ENCODE measurements around the gene CCSAP.
A peak's percentile ranks its signal among the peaks of the same experiment; 100 is the strongest.

CCSAP gene

GRCh38 chr1:229271448-229272159 is 71.2 kb downstream of the CCSAP start (continued):
- TF ChIP-seq ZBTB10 (tag by site-specific recombination; IDR thresholded peaks at IDR 0.05) (peak; percentile 39; the same call in 1 of the 2 replicates), KLF17 (tag by site-specific recombination; IDR thresholded peaks at IDR 0.05) (no peak), ZNF514 (tag by site-specific recombination; IDR thresholded peaks at IDR 0.05) (no peak), ZNF341 (tag by site-specific recombination; IDR thresholded peaks at IDR 0.05; ENCODE audit: low read depth) (0 out of 2 replicates have a peak, but pooled peaks have one; percentile 45), ZNF121 (tag by site-specific recombination; IDR thresholded peaks at IDR 0.05) (no peak), ZNF26 (tag by site-specific recombination; IDR thresholded peaks at IDR 0.05) (no peak), FEZF1 (tag by site-specific recombination; IDR thresholded peaks at IDR 0.05) (peak; percentile 97), ZNF837 (tag by site-specific recombination; IDR thresholded peaks at IDR 0.05) (no peak), EGR2 (tag by site-specific recombination; IDR thresholded peaks at IDR 0.05; ENCODE audit: low read depth) (no peak), BCL11B (tag by site-specific recombination; IDR thresholded peaks at IDR 0.05; ENCODE audit: low read depth) (no peak), IKZF3 (tag by site-specific recombination; IDR thresholded peaks at IDR 0.05) (0 out of 2 replicates have a peak, but pooled peaks have one; percentile 45), ZFP3 (tag by site-specific recombination; IDR thresholded peaks at IDR 0.05; ENCODE audit: low read depth) (no peak), ZEB2 (tag by site-specific recombination; IDR thresholded peaks at IDR 0.05) (peak; percentile 56; the same call in 1 of the 2 replicates), ZNF639 (tag by site-specific recombination; IDR thresholded peaks at IDR 0.05) (no peak), PRDM10 (tag by site-specific recombination; IDR thresholded peaks at IDR 0.05) (0 out of 2 replicates have a peak, but pooled peaks have one; percentile 19), ZNF423 (tag by site-specific recombination; IDR thresholded peaks at IDR 0.05) (no peak), GLIS2 (tag by site-specific recombination; IDR thresholded peaks at IDR 0.05) (peak; percentile 67), ZNF510 (tag by site-specific recombination; IDR thresholded peaks at IDR 0.05; ENCODE audit: insufficient replicate concordance) (no peak), SETDB1 (IDR thresholded peaks at IDR 0.05; ENCODE audit: insufficient read length, low read length) (no peak), ZNF174 (tag by site-specific recombination; IDR thresholded peaks at IDR 0.05) (no peak), ZNF19 (tag by site-specific recombination; IDR thresholded peaks at IDR 0.05; ENCODE audit: low read depth) (no peak), KLF16 (tag by site-specific recombination; IDR thresholded peaks at IDR 0.05) (0 out of 2 replicates have a peak, but pooled peaks have one; percentile 35), ZNF555 (tag by site-specific recombination; conservative IDR thresholded peaks at IDR 0.05) (no peak), ZXDB (tag by site-specific recombination; IDR thresholded peaks at IDR 0.05) (peak; percentile 6; the same call in 1 of the 2 replicates), ZNF132 (tag by site-specific recombination; IDR thresholded peaks at IDR 0.05; ENCODE audit: borderline replicate concordance) (no peak), REPIN1 (tag by site-specific recombination; IDR thresholded peaks at IDR 0.05; ENCODE audit: low read depth) (no peak), SCRT1 (tag by site-specific recombination; IDR thresholded peaks at IDR 0.05; ENCODE audit: borderline replicate concordance) (no peak), HOXD13 (CRISPR knock-in tag; IDR thresholded peaks at IDR 0.05; ENCODE audit: borderline replicate concordance) (no peak), ZNF175 (tag by site-specific recombination; IDR thresholded peaks at IDR 0.05) (no peak), ZNF311 (tag by site-specific recombination; IDR thresholded peaks at IDR 0.05; ENCODE audit: borderline replicate concordance) (no peak)
